Right lobe of liver (tissue), 6 donors: ENCODE results near the gene SBF2. TPM values are rescaled to one million over a fixed set of nuclear protein-coding genes. Genes with fewer than 3 reads are reported as not detected.

Source experiments
- ATAC-seq, 4 donors: fragments of 200-7000 bp; cut with Tn5 transposase; one replicate each; pipeline ENCODE4 v1.9.1; 2020; ENCODE audit warnings: mild to moderate bottlenecking in 4 of 4, moderate library complexity in 4 of 4
- DNase-seq, 3 donors: peaks; one replicate each; pipeline ENCODE4 v3.0.0-alpha.2; 2020
- H3K27ac ChIP-seq, 3 donors: fragments of 200-600 bp; one replicate each; pipeline ENCODE4 v1.8.0; 2022
- H3K27me3 ChIP-seq, 2 donors: fragments of 200-600 bp; one replicate each; pipeline ENCODE4 v1.8.0; 2022
- H3K36me3 ChIP-seq, 4 donors: fragments of 200-600 bp; sonication (generic) in 1 of 4; one replicate each; pipeline versions ENCODE4 v1.5.1 to v1.8.0; 2017 to 2022; ENCODE audit warnings: control low read depth in 1 of 4
- H3K4me1 ChIP-seq, 4 donors: fragments of 200-600 bp; sonication (generic) in 1 of 4; one replicate each; pipeline versions ENCODE4 v1.5.1 to v1.8.0; 2017 to 2022; ENCODE audit warnings: control low read depth in 1 of 4
- H3K4me3 ChIP-seq, 3 donors: fragments of 200-600 bp; one replicate each; pipeline ENCODE4 v1.8.0; 2022
- H3K9me3 ChIP-seq, 4 donors: fragments of 200-600 bp; sonication (generic) in 1 of 4; one replicate each; pipeline versions ENCODE4 v1.5.1 to v1.8.0; 2017 to 2022; ENCODE audit warnings: control low read depth in 1 of 4
- POLR2A ChIP-seq: fragments of 450-650 bp; IDR thresholded peaks from one replicate; pipeline ENCODE4 v1.6.1; 2017; ENCODE audit warnings: antibody characterized with exemption, mild to moderate bottlenecking
- WGBS: methylation state at CpG from one replicate; pipeline ENCODE4 v1.1.6; 2018; ENCODE audit warnings: low coverage, low lambda C conversion rate; ENCODE audit not compliant: insufficient coverage; ENCODE audit errors: missing lambda C conversion rate; 5-methylcytosine and 5-hydroxymethylcytosine counted together
- intact Hi-C, 2 donors: fragments of 100-400 bp; cut with DNase I; formaldehyde crosslinking; loops; one replicate each; pipeline versions ENCODE4 v1.11.2 to v1.14.1; 2022
- long read RNA-seq: library from polyadenylated mRNA; unstranded; transcript quantifications from one replicate; pipeline ENCODE4 v2.0.0, GENCODE V29; 2019
- total RNA-seq, 6 experiments: library from RNA; depleted of rRNA in 2 of 6; stranded (reverse); fragments of >200 nt in 2 of 6; fragmentation: NEBNext Ultra II Directional in 3 of 6; extraction: Animal tissue kit (Norgen Biotek cat#: 25700) in 3 of 6; gene quantifications; one replicate each; pipeline versions ENCODE4 v1.1.0 to v1.2.4, GENCODE V29; 2016 to 2023
- TF ChIP-seq, protein P1 (sequence below), 4 donors: fragments of 200-600 bp in 3 of 4; fragments of 450-650 bp in 1 of 4; IDR thresholded peaks; one replicate each; pipeline versions ENCODE4 v1.5.1 to v1.8.0; 2016 to 2022; ENCODE audit warnings: antibody characterized with exemption in 4 of 4, mild to moderate bottlenecking in 2 of 4
- donor health status: DM: no; HTN: yes; CAD: no.
- donor health status: DM: no; HTN: no; CAD: no.
- donor health status: DM: no; HTN: no; CAD: no.
- donor health status: DM: no; HTN: yes; CAD: no.
- donor health status: DM: no; HTN: yes; CAD: no.

The SBF2 gene
- total RNA-seq: 10 to 100 TPM; 13.7 to 28.4 (median 21.3) TPM
- long read RNA-seq, partial matches to known transcripts: 0 of 1 reads
- long read RNA-seq, other reads (novel, unspliced or antisense): 1 of 1 reads

GRCh38 chr11:10293423-10294289 is at the start of gene SBF2:
Gene SBF2 (minus strand): TSS chr11:10294219. CDS start chr11:10294069, 150 bp downstream.
- H3K9me3 ChIP-seq: no peaks in the 10 kb centered on the region
- intact Hi-C loops: no loop called here
- no peaks in the 10 kb centered on the region for H3K27me3 ChIP-seq
- peak within 1 kb of the TSS; percentile 94 to 99 (median 96) for H3K27ac ChIP-seq
- 0% methylated on average over 17 of the region's 81 CpGs for WGBS
- H3K4me1 ChIP-seq: peaks cover 0 to 17% (median 0%) of the 10 kb centered on the region in 4 donors
- H3K4me3 ChIP-seq: peak within 1 kb of the TSS; percentile 81 to 93 (median 81)
- ATAC-seq (peak; percentile 80 to 84 (median 82)), DNase-seq (peak; percentile 88 to 89 (median 89))
- no peaks in the 10 kb centered on the region for H3K36me3 ChIP-seq
- TF ChIP-seq POLR2A: peak; percentile 93
- TF ChIP-seq, protein P1, sequence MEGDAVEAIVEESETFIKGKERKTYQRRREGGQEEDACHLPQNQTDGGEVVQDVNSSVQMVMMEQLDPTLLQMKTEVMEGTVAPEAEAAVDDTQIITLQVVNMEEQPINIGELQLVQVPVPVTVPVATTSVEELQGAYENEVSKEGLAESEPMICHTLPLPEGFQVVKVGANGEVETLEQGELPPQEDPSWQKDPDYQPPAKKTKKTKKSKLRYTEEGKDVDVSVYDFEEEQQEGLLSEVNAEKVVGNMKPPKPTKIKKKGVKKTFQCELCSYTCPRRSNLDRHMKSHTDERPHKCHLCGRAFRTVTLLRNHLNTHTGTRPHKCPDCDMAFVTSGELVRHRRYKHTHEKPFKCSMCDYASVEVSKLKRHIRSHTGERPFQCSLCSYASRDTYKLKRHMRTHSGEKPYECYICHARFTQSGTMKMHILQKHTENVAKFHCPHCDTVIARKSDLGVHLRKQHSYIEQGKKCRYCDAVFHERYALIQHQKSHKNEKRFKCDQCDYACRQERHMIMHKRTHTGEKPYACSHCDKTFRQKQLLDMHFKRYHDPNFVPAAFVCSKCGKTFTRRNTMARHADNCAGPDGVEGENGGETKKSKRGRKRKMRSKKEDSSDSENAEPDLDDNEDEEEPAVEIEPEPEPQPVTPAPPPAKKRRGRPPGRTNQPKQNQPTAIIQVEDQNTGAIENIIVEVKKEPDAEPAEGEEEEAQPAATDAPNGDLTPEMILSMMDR (IDR thresholded peaks at IDR 0.05): no peak

DNA sequence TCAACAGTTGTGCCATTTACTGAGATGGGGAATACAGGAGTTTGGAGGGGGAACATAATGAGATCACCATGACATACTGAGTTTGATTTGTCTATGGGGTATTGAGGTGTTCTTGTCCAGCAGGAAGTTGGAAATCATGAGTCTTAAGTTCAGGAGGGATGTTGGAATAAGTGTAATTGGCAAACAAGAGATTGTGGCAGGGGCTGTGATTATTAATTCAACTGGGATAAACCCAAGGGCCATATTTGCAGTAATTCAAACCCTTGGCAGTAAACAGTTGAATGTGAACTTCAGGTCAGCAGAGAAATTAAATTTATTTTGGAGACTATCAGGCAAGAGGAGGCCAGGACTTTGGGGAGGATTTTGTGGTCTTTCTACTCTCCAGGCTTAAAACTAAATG is 44.3 kb upstream of the SBF2 start:
- Histone ChIP-seq H3K27ac (no peak overlapping the region), H3K9me3 (no peaks in the 10 kb centered on the region), H3K4me3 (no peak overlapping the region), H3K4me1 (no peaks in the 10 kb centered on the region), H3K27me3 (no peaks in the 10 kb centered on the region), H3K36me3 (no peaks in the 10 kb centered on the region)
- TF ChIP-seq POLR2A: no peak
- TF ChIP-seq, protein P1 (IDR thresholded peaks at IDR 0.05): no peak
- intact Hi-C loops: no loop called here
- ATAC-seq (no peak), DNase-seq (no peak)

GRCh38 chr11:10333490-10333889 is 39.5 kb upstream of the SBF2 start:
- Histone ChIP-seq H3K27me3 (no peaks in the 10 kb centered on the region), H3K36me3 (no peaks in the 10 kb centered on the region), H3K4me1 (peaks cover 0 to 6% (median 0%) of the 10 kb centered on the region in 4 donors), H3K9me3 (no peaks in the 10 kb centered on the region), H3K4me3 (no peak overlapping the region), H3K27ac (no peak overlapping the region)
- DNase-seq (no peak), ATAC-seq (no peak)
- 63% methylated on average over 1 of the region's 1 CpG for WGBS
- intact Hi-C loops: no loop called here
- TF ChIP-seq POLR2A: no peak
- TF ChIP-seq, protein P1 (IDR thresholded peaks at IDR 0.05): no peak

- Histone ChIP-seq H3K36me3 (no peaks in the 10 kb centered on the region), H3K27me3 (no peaks in the 10 kb centered on the region), H3K4me1 (peaks cover 0 to 23% (median 8%) of the 10 kb centered on the region in 4 donors), H3K9me3 (no peaks in the 10 kb centered on the region), H3K4me3 (no peak overlapping the region), H3K27ac (no peak overlapping the region)
- DNase-seq (no peak), ATAC-seq (no peak)
- TF ChIP-seq POLR2A: no peak
- TF ChIP-seq, protein P1 (IDR thresholded peaks at IDR 0.05): no peak
- 87% methylated on average over 6 of the region's 6 CpGs for WGBS
- intact Hi-C loops: no loop called here
These were observed 37.7 kb upstream of the SBF2 start for GRCh38 chr11:10331548-10332289.
